ENCODE measurements around the gene LATS2. TPM values are rescaled to one million over a fixed set of nuclear protein-coding genes. Genes with fewer than 3 reads are reported as not detected.
"Not testable (repeated sequence)": the region's sequence is repeated elsewhere in the genome, so short reads cannot be mapped to it uniquely, and the experiment has no call there.

LATS2 gene
- total RNA-seq, 1 donor: 15.0 TPM

- Histone ChIP-seq H3K4me1 (ENCODE audit: insufficient read depth, low read length) (peaks cover 21% of the 10 kb centered on the region), H3K9me3 (ENCODE audit: low read depth, low read length) (no peaks in the 10 kb centered on the region), H3K4me3 (ENCODE audit: low read length) (peak overlapping the region; percentile 81), H3K27me3 (ENCODE audit: insufficient read depth, low read length) (no peaks in the 10 kb centered on the region)
These were observed 903 bp downstream of the LATS2 start for GRCh38 chr13:21060338-21061028.

- peaks cover 17% of the 10 kb centered on the region for H3K4me1 ChIP-seq (ENCODE audit: insufficient read depth, low read length)
- no peaks in the 10 kb centered on the region for H3K9me3 ChIP-seq (ENCODE audit: low read depth, low read length)
- peak overlapping the region; percentile 81 for H3K4me3 ChIP-seq (ENCODE audit: low read length)
- no peaks in the 10 kb centered on the region for H3K27me3 ChIP-seq (ENCODE audit: insufficient read depth, low read length)
These were observed 1.6 kb downstream of the LATS2 start for GRCh38 chr13:21059641-21060337.

- Histone ChIP-seq H3K4me3 (ENCODE audit: low read length) (no peak overlapping the region), H3K4me1 (ENCODE audit: insufficient read depth, low read length) (peaks cover 24% of the 10 kb centered on the region), H3K9me3 (ENCODE audit: low read depth, low read length) (no peaks in the 10 kb centered on the region), H3K27me3 (ENCODE audit: insufficient read depth, low read length) (no peaks in the 10 kb centered on the region)
These were observed 3.0 kb downstream of the LATS2 start for GRCh38 chr13:21058361-21058760.

- H3K9me3 ChIP-seq (ENCODE audit: low read depth, low read length): no peaks in the 10 kb centered on the region
These were observed 5.8 kb downstream of the LATS2 start for GRCh38 chr13:21055511-21056045.

GRCh38 chr13:21055016-21055415 is 6.4 kb downstream of the LATS2 start:
- Histone ChIP-seq H3K4me3 (ENCODE audit: low read length) (no peak overlapping the region), H3K27me3 (ENCODE audit: insufficient read depth, low read length) (no peaks in the 10 kb centered on the region), H3K9me3 (ENCODE audit: low read depth, low read length) (no peaks in the 10 kb centered on the region), H3K4me1 (ENCODE audit: insufficient read depth, low read length) (peaks cover 30% of the 10 kb centered on the region)

More at GRCh38 chr13:21055511-21056045, 5.8 kb downstream of the LATS2 start:
- H3K27me3 ChIP-seq (ENCODE audit: insufficient read depth, low read length): no peaks in the 10 kb centered on the region
- H3K4me3 ChIP-seq (ENCODE audit: low read length): no peak overlapping the region
- H3K4me1 ChIP-seq (ENCODE audit: insufficient read depth, low read length): peaks cover 28% of the 10 kb centered on the region

- H3K4me1 ChIP-seq (ENCODE audit: insufficient read depth, low read length): peaks cover 23% of the 10 kb centered on the region
- no peaks in the 10 kb centered on the region for H3K9me3 ChIP-seq (ENCODE audit: low read depth, low read length)
- H3K27me3 ChIP-seq (ENCODE audit: insufficient read depth, low read length): no peaks in the 10 kb centered on the region
- H3K4me3 ChIP-seq (ENCODE audit: low read length): no peak overlapping the region
These were observed 7.1 kb downstream of the LATS2 start for GRCh38 chr13:21054313-21054712.

GRCh38 chr13:21053231-21053630 is 8.2 kb downstream of the LATS2 start:
- Histone ChIP-seq H3K27me3 (ENCODE audit: insufficient read depth, low read length) (no peaks in the 10 kb centered on the region), H3K4me1 (ENCODE audit: insufficient read depth, low read length) (peaks cover 21% of the 10 kb centered on the region), H3K9me3 (ENCODE audit: low read depth, low read length) (no peaks in the 10 kb centered on the region), H3K4me3 (ENCODE audit: low read length) (no peak overlapping the region)

GRCh38 chr13:21051675-21052074 is 9.7 kb downstream of the LATS2 start:
- no peaks in the 10 kb centered on the region for H3K9me3 ChIP-seq (ENCODE audit: low read depth, low read length)
- no peak overlapping the region for H3K4me3 ChIP-seq (ENCODE audit: low read length)
- H3K4me1 ChIP-seq (ENCODE audit: insufficient read depth, low read length): peaks cover 29% of the 10 kb centered on the region
- H3K27me3 ChIP-seq (ENCODE audit: insufficient read depth, low read length): no peaks in the 10 kb centered on the region

- H3K9me3 ChIP-seq (ENCODE audit: low read depth, low read length): no peaks in the 10 kb centered on the region
- no peaks in the 10 kb centered on the region for H3K27me3 ChIP-seq (ENCODE audit: insufficient read depth, low read length)
- no peak overlapping the region for H3K4me3 ChIP-seq (ENCODE audit: low read length)
- H3K4me1 ChIP-seq (ENCODE audit: insufficient read depth, low read length): peaks cover 35% of the 10 kb centered on the region
These were observed 10.8 kb downstream of the LATS2 start for GRCh38 chr13:21050288-21051197.

GRCh38 chr13:21049731-21050130 is 11.7 kb downstream of the LATS2 start:
- not testable (repeated sequence) for H3K4me3 ChIP-seq (ENCODE audit: low read length); H3K27me3 ChIP-seq (ENCODE audit: insufficient read depth, low read length); H3K9me3 ChIP-seq (ENCODE audit: low read depth, low read length)
- peaks cover 44% of the 10 kb centered on the region for H3K4me1 ChIP-seq (ENCODE audit: insufficient read depth, low read length)

- Histone ChIP-seq H3K9me3 (ENCODE audit: low read depth, low read length) (no peaks in the 10 kb centered on the region), H3K27me3 (ENCODE audit: insufficient read depth, low read length) (no peaks in the 10 kb centered on the region), H3K4me3 (ENCODE audit: low read length) (no peak overlapping the region), H3K4me1 (ENCODE audit: insufficient read depth, low read length) (peaks cover 43% of the 10 kb centered on the region)
These were observed 12.3 kb downstream of the LATS2 start for GRCh38 chr13:21048901-21049698.

GRCh38 chr13:21047591-21048282 is 13.6 kb downstream of the LATS2 start:
- no peak overlapping the region for H3K4me3 ChIP-seq (ENCODE audit: low read length)
- H3K27me3 ChIP-seq (ENCODE audit: insufficient read depth, low read length): no peaks in the 10 kb centered on the region
- no peaks in the 10 kb centered on the region for H3K9me3 ChIP-seq (ENCODE audit: low read depth, low read length)
- peaks cover 35% of the 10 kb centered on the region for H3K4me1 ChIP-seq (ENCODE audit: insufficient read depth, low read length)

GRCh38 chr13:21047087-21047486 is 14.3 kb downstream of the LATS2 start:
- no peaks in the 10 kb centered on the region for H3K9me3 ChIP-seq (ENCODE audit: low read depth, low read length)
- no peak overlapping the region for H3K4me3 ChIP-seq (ENCODE audit: low read length)
- no peaks in the 10 kb centered on the region for H3K27me3 ChIP-seq (ENCODE audit: insufficient read depth, low read length)
- H3K4me1 ChIP-seq (ENCODE audit: insufficient read depth, low read length): peaks cover 35% of the 10 kb centered on the region

GRCh38 chr13:21046203-21046602 is 15.2 kb downstream of the LATS2 start:
- H3K9me3 ChIP-seq (ENCODE audit: low read depth, low read length): no peaks in the 10 kb centered on the region
- H3K4me1 ChIP-seq (ENCODE audit: insufficient read depth, low read length): peaks cover 41% of the 10 kb centered on the region
- H3K4me3 ChIP-seq (ENCODE audit: low read length): no peak overlapping the region
- H3K27me3 ChIP-seq (ENCODE audit: insufficient read depth, low read length): no peaks in the 10 kb centered on the region
